NB4 (cell line): ENCODE measurements around the gene NRG3.

Experiments
- DNase-seq: peaks from one replicate; pipeline ENCODE4 v3.0.0; 2010; ENCODE audit warnings: low read depth
- H3K4me3 ChIP-seq: one replicate; pipeline ENCODE4 v1.5.1; 2011; ENCODE audit warnings: mild to moderate bottlenecking, low read depth, low read length, moderate library complexity
- CTCF ChIP-seq: IDR thresholded peaks from one replicate; pipeline ENCODE4 v1.5.1; 2012; ENCODE audit warnings: low read depth, low read length
- MAX ChIP-seq: IDR thresholded peaks from 2 replicates; pipeline ENCODE4 v1.6.1; 2011; ENCODE audit warnings: low read depth, low read length
- MYC ChIP-seq: IDR thresholded peaks from 2 replicates; pipeline ENCODE4 v1.6.1; 2011; ENCODE audit warnings: low read depth, low read length
- POLR2A ChIP-seq: IDR thresholded peaks from 2 replicates; pipeline ENCODE4 v1.6.1; 2011; ENCODE audit warnings: mild to moderate bottlenecking; ENCODE audit not compliant: insufficient read length; ENCODE audit errors: extremely low read depth

Gene NRG3

GRCh38 chr10:82625512-82626189 is 750.7 kb downstream of the NRG3 start:
- no peak for TF ChIP-seq MAX
- TF ChIP-seq MYC: no peak
- no peak for TF ChIP-seq CTCF
- no peak for TF ChIP-seq POLR2A
- no peak overlapping the region for H3K4me3 ChIP-seq
- DNase-seq: no peak

- DNase-seq: no peak
- no peak overlapping the region for H3K4me3 ChIP-seq
- TF ChIP-seq MAX (no peak), CTCF (no peak), POLR2A (no peak), MYC (no peak)
Observed at GRCh38 chr10:82628373-82628772, 753.4 kb downstream of the NRG3 start.

GRCh38 chr10:82643076-82643475 is 768.1 kb downstream of the NRG3 start:
- DNase-seq: no peak
- TF ChIP-seq CTCF (no peak), MYC (no peak), POLR2A (no peak)
- no peak overlapping the region for H3K4me3 ChIP-seq

- DNase-seq: no peak
- no peak overlapping the region for H3K4me3 ChIP-seq
- TF ChIP-seq MYC (no peak), MAX (no peak), POLR2A (no peak), CTCF (no peak)
Observed at GRCh38 chr10:82643601-82644000, 768.6 kb downstream of the NRG3 start.

GRCh38 chr10:82645221-82645620 is 770.2 kb downstream of the NRG3 start:
- TF ChIP-seq MYC (no peak), MAX (no peak), POLR2A (no peak), CTCF (no peak)
- DNase-seq: no peak
- H3K4me3 ChIP-seq: no peak overlapping the region
